A172 (cell line): ENCODE results near the gene BTBD16. TPM values are rescaled to one million over a fixed set of nuclear protein-coding genes. Genes with fewer than 3 reads are reported as not detected.

Experiments used
- DNase-seq: peaks from one replicate; pipeline ENCODE4 v3.0.0-alpha.2; 2015; ENCODE audit warnings: low spot score
- total RNA-seq: library from RNA; depleted of rRNA; stranded (reverse); fragments of >200 nt; shearing (Covaris generic); gene quantifications from 2 replicates; pipeline ENCODE4 v1.2.3, GENCODE V29; 2014

The BTBD16 gene
- total RNA-seq, 1 experiment from 2014 or later, result not detected

DNA sequence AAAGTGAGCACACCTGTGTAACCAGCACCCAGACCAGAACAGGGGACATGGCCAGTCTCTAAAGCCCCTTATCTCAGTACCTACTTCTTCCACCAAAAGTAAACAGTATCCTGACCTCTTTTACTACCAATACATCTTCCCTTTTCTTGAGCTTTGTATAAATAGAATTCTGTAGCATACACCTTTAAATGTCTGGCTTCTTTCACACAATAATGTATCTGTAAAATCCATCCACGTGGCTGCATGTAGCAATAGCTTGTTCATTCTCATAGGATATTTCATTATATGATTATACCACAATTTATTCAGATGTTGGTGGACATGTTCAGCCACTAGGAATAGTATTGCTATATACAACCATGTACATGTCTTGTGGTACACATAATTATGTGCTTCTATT is 40.6 kb downstream of the BTBD16 start:
- no peak for DNase-seq

DNA sequence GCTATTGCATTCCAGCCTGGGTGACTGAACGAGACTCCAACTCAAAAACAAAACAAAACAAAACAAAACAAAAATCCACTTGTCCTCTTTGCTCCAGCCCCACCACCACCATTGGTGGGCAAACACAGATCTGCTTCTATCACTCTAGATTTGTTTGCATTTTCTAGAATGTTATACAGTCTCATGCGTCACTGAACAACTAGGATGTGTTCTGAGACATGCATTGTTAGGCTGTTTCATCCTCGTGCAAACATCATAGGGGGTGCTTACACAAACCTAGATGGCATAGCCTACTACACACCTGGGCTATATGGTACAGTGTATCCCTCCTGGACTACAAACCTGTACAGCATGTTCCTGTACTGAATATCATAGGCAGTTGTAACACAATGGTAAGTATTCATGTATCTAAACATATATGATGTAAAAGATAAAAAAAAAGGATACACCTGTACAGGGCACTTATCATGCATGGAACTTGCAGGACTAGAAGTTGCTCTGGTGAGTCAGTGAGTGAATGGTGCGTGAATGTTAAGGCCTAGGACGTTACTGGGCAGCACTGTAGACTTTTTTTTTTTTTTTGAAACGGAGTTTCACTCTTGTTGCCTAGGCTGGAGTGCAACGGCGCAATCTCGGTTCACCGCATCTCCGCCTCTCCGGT is 45.3 kb downstream of the BTBD16 start:
- DNase-seq, result no peak

DNA sequence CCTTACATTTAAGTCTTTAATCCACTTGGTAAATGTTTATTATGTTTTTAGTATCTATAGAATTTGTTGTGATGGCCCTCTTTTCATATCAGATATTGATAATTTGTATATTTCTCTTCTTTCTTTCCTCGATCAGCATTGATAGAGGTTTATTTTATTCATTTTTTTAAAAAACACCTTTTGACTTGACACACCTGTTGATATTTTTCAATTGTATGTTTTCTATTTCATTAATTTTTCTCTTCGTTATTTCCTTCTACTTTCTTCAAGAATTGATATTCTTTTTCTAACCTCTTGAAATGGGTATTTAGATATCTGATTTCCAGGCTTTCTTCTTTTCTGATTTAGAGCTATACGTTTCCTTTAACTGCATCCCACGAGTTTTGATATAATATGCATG is 50.9 kb downstream of the BTBD16 start:
- no peak for DNase-seq

GRCh38 chr10:122323189-122323588 is 52.1 kb downstream of the BTBD16 start:
- no peak for DNase-seq

- peak; percentile 4 for DNase-seq
Observed at GRCh38 chr10:122323941-122324675, 53.0 kb downstream of the BTBD16 start.

DNA sequence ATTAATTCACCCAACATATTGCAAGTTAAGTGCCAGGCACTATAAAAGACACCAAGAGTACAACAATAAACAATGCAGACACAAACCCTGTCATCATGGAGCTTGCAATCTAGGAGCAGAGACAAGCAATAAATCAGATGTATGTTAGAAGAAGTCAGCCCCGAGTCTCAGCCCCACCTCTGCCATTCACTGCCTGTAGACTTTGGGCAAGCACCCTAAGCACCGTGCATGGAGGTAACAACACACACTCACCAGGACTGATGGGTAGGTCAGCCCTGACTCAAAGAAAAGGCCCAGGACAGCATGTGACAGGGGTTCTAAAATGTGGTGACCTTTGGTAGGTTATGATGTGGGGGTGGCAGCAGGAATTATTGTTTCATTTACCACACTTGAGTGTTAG is 54.1 kb downstream of the BTBD16 start:
- no peak for DNase-seq

- no peak for DNase-seq
Observed at GRCh38 chr10:122326385-122326784, 55.3 kb downstream of the BTBD16 start.

GRCh38 chr10:122326806-122327205 is 55.7 kb downstream of the BTBD16 start:
- DNase-seq, result no peak

- no peak for DNase-seq
Observed at GRCh38 chr10:122327237-122328206, 56.4 kb downstream of the BTBD16 start.

DNA sequence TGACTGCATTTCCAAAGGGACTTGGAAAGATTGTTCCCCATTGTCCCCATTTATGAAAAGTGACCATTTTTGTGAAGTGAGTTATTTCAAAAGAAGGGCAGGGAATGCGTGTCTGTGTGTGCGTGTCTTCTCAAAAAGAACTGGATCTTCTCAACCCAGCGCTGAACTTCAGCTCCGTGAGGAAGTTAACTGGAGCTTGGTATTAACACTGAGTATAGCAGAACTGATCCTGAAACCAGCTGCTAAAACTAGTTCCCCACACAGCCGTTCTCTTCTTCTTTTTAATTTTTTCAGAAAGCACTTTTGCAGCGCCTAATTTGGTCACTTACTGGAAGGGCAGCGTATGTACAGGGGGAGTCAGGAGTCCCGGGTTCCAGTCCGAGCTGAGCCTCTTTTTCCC is 57.6 kb downstream of the BTBD16 start:
- no peak for DNase-seq

DNA sequence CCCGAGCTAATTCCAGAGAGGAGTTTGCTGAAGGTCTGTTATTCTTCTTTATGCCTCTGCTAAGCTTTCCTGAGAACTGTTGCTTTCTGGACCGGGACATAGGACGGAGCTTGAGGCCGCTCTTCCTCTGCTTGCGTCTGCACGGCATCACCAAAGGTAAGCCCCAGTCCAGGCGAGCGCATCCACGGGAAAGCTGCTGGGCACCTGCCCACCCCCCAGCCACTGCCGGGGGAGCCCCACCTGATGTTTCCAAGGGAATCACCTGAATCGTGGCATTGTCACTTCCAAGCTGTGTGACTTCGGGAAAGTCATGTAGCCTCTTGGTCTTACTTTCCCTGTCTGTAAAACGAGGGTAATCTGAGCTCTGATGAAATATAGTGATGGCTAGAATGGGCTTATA is 58.3 kb downstream of the BTBD16 start:
- no peak for DNase-seq

DNA sequence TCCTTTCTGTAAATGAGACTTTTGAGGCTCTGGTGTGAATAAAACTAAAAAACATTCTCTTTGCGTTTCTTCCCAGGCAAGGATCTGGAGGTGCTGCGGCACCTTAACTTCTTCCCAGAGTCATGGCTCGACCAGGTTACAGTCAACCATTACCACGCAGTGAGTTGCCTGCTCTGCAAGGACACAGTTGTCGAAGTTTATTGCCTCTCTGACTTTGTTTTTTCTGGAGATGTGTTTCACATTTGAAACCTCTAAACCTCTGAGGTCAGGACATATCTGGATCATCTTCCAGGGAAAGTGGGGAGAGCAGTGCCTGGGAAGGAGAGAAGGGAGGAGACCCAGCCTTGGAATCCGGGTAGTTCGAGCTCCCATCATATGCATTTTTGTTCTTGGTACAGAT is 60.0 kb downstream of the BTBD16 start:
- no peak for DNase-seq

DNA sequence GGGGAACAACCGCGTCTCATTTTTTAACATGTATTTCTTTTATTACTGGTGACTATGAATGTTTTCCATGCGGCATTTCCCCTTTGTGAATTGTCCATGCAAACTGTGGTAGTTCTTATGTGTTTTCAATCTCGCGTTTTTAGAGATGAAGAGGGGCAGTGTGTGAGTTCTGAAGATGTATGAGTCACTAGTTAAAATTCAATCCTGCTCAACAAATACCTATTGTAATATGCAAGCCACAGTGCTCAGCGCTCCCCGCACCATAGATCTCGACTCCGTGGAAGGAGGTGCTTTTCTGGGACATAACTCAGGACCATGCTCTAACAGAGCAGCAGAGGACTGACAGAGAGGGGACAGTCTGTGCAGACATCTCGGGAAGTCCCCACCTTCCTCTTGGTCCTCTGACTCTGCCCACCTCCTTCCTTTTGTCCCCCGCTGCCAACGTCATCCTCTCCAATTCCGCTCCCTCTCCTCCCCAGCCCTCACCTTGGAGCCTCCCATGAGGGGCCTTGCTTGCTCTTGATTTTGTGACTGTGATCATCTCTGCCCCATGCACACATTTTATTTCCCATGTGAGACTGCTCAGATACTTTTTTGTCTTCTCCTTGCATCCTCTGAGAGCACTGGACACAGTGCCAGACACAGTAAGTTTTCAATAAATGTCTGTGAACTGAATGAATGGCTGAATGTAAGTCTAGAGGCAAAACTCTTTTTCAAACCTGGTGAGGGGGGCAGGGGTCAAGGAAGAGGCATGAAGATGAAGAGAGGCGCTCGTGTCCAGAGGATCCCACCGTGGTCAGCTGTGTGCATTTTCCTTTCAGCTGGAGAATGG is 60.7 kb downstream of the BTBD16 start:
- no peak for DNase-seq

GRCh38 chr10:122333037-122333436 is 61.9 kb downstream of the BTBD16 start:
- no peak for DNase-seq

DNA sequence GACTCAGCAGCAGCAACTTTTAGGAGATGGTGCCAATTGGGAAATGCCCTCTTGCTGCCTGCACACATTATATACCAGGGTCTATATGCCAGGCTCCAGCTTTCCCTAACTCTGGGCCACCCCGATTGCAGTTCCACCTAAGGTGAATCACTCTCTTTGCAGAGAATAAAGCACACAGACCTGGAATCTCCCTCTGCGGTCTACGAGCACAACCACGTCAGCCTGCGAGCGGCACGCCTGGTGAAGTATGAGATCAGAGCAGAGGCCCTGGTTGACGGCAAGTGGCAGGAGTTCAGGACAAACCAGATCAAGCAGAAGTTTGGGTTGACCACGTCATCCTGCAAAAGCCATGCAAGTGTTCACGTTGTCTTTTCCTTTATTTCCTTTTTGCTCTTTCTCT is 65.2 kb downstream of the BTBD16 start:
- no peak for DNase-seq

- no peak for DNase-seq
Observed at GRCh38 chr10:122336961-122337360, 65.9 kb downstream of the BTBD16 start.

- no peak for DNase-seq
Observed at GRCh38 chr10:122338609-122339441, 67.7 kb downstream of the BTBD16 start.

- DNase-seq, result no peak
Observed at GRCh38 chr10:122341141-122341810, 70.2 kb downstream of the BTBD16 start.

DNA sequence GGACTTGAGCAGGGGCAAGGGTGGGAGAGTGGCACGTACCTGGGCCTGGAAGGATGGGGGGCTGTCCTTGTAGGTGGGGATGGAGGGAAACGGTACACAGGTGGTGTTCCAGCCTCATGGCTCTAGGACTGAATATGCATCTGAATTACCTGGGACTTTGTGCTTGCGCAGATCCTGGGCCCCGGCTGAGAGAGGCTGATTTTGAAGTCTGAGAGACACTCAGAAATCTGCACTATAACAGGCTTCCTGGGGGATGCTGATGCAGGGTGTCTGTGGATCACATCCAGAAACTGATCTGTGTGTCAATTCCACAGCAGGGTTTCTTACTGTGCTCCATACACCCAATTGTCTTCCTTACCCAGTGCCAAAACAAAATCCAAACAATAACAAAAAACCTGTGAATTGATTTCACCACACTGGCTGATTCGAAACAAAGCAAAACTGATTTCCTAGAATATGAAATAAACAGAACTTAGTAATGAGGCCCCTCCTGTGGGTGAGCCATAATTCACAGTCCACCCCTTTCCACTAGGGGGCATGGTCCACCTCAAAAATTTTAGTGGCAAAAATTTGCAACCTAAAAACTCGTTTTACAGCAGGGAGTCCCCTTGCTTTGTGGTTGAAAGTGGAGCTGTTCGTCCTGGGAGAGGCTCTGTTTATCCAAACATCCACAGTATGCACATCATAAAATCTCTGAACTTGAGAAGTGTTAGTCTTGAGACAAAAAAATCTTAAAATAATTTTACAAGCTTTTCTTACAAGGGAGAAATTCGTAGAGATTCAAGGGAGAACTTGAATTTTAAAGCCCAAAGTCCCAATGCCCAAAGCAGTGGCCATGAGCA is 71.4 kb downstream of the BTBD16 start:
- peak; percentile 30 for DNase-seq
